Gastrocnemius medialis (tissue), 4 donors: ENCODE data around the gene AGBL1. TPM values are rescaled to one million over a fixed set of nuclear protein-coding genes. Genes with fewer than 3 reads are reported as not detected.

Experiments
- ATAC-seq, 2 donors: fragments of 150-250 bp; one replicate each; pipeline ENCODE4 v1.9.1; 2016
- DNase-seq, 2 donors: peaks; one replicate each; pipeline ENCODE4 v3.0.0-alpha.2; 2019
- H3K27ac ChIP-seq, 4 donors: fragments of 200-600 bp; sonication (generic); 1 replicate in 1 of 4; 2 replicates in 3 of 4; pipeline ENCODE4 v1.5.1; 2016 to 2018; ENCODE audit warnings: mild to moderate bottlenecking in 2 of 4, moderate library complexity in 1 of 4
- H3K27me3 ChIP-seq, 3 donors: fragments of 200-600 bp; sonication (generic) in 2 of 3; 1 replicate in 1 of 3; 2 replicates in 2 of 3; pipeline versions ENCODE4 v1.5.1 to v1.6.0; 2016 to 2019; ENCODE audit warnings: mild to moderate bottlenecking in 1 of 3, moderate library complexity in 1 of 3
- H3K36me3 ChIP-seq, 2 donors: fragments of 200-600 bp; sonication (generic) in 1 of 2; one replicate each; pipeline ENCODE4 v1.5.1; 2017 to 2018
- H3K4me1 ChIP-seq, 2 donors: fragments of 200-600 bp; sonication (generic) in 1 of 2; one replicate each; pipeline ENCODE4 v1.5.1; 2016 to 2017; ENCODE audit warnings: mild to moderate bottlenecking in 2 of 2
- H3K4me3 ChIP-seq, 4 donors: fragments of 200-600 bp; sonication (generic) in 3 of 4; 1 replicate in 1 of 4; 2 replicates in 3 of 4; pipeline ENCODE4 v1.5.1; 2016 to 2019; ENCODE audit warnings: mild to moderate bottlenecking in 2 of 4
- H3K9me3 ChIP-seq, 3 donors: fragments of 200-600 bp; sonication (generic) in 2 of 3; 1 replicate in 1 of 3; 2 replicates in 2 of 3; pipeline ENCODE4 v1.5.1; 2016 to 2019
- POLR2A ChIP-seq, 2 donors: fragments of 450-650 bp; IDR thresholded peaks; one replicate each; pipeline ENCODE4 v1.6.1; 2017; ENCODE audit warnings: antibody characterized with exemption in 2 of 2, mild to moderate bottlenecking in 2 of 2, moderate library complexity in 2 of 2
- in situ Hi-C, 4 donors: fragments of 200-750 bp; cut with MboI; loops; one replicate each; pipeline versions ENCODE4 v1.15.0 to v1.8.0; 2017; ENCODE audit warnings: low sequenced_read_pairs in 4 of 4
- intact Hi-C: fragments of 100-400 bp; cut with DNase I; formaldehyde crosslinking; loops from one replicate; pipeline ENCODE4 v1.15.1; 2023; ENCODE audit warnings: low total_unique reads
- total RNA-seq, 4 donors: library from RNA; depleted of rRNA; stranded (reverse); fragments of >200 nt; gene quantifications; one replicate each; pipeline versions ENCODE4 v1.1.0 to v1.2.3, GENCODE V29; 2016
- TF ChIP-seq, protein P1 (sequence below), 5 experiments: fragments of 450-650 bp in 3 of 5; fragments of 200-600 bp in 2 of 5; sonication (generic) in 2 of 5; IDR thresholded peaks in 4 of 5; conservative IDR thresholded peaks in 1 of 5; 1 replicate in 4 of 5; 2 replicates in 1 of 5; pipeline ENCODE4 v1.5.1; 2016 to 2019; ENCODE audit warnings: antibody characterized with exemption in 5 of 5, mild to moderate bottlenecking in 3 of 5, moderate library complexity in 3 of 5

AGBL1 gene
- total RNA-seq, 4 donors from 2014 or later, result 3.8 to 29.7 (median 15.9) TPM

DNA sequence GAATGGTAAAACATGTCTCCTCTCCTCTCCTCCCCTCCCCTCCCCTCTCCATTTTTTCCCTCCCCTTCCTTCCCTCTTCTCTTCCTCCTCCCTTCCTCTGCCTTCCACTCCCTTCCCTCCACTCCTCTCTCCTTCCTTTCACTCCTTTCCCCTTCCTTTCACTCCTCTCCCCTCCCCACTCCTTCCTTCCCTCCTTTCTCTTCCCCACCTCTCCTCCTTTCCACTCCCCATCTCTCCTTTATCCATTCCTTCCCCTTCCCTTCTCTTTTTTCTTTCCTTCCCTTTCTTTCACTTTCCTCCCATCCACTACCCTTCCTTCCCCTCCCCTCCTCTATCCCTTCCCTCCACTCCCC lies 621.9 kb downstream of the AGBL1 start:
- TF ChIP-seq POLR2A (IDR thresholded peaks at IDR 0.05), result no peak
- TF ChIP-seq, protein P1, sequence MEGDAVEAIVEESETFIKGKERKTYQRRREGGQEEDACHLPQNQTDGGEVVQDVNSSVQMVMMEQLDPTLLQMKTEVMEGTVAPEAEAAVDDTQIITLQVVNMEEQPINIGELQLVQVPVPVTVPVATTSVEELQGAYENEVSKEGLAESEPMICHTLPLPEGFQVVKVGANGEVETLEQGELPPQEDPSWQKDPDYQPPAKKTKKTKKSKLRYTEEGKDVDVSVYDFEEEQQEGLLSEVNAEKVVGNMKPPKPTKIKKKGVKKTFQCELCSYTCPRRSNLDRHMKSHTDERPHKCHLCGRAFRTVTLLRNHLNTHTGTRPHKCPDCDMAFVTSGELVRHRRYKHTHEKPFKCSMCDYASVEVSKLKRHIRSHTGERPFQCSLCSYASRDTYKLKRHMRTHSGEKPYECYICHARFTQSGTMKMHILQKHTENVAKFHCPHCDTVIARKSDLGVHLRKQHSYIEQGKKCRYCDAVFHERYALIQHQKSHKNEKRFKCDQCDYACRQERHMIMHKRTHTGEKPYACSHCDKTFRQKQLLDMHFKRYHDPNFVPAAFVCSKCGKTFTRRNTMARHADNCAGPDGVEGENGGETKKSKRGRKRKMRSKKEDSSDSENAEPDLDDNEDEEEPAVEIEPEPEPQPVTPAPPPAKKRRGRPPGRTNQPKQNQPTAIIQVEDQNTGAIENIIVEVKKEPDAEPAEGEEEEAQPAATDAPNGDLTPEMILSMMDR (IDR thresholded peaks at IDR 0.05 in 4 of 5, conservative IDR thresholded peaks at IDR 0.05 in 1 of 5), result no peak
- H3K9me3 ChIP-seq, result no peaks in the 10 kb centered on the region
- H3K4me3 ChIP-seq, result no peak overlapping the region
- H3K4me1 ChIP-seq, result no peaks in the 10 kb centered on the region
- in situ Hi-C loops (no loop called here), intact Hi-C loops (no loop called here)
- H3K27me3 ChIP-seq, result no peaks in the 10 kb centered on the region
- ATAC-seq, result no peak
- H3K27ac ChIP-seq, result no peak overlapping the region
- H3K36me3 ChIP-seq, result no peaks in the 10 kb centered on the region
- DNase-seq, result no peak

DNA sequence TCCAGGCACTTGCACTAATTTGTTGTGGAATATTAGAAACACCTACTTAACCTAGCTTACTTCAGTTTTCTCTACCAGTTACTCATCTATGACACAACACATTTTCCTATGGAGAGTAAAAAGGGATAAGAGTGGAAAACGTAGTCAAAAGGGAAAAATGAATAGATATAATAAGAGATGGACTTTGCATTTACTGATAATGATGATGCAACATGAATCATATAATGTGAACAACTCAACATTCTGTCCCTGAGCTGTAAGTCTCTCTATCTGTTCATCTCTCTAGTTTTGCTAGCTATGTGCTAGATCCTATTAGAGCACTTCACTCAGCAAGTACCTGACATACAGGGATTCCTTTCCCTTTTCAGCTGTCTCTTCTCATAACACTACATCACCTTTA lies 627.1 kb downstream of the AGBL1 start:
- intact Hi-C loops, result no loop called here
- in situ Hi-C loops, result no loop called here

DNA sequence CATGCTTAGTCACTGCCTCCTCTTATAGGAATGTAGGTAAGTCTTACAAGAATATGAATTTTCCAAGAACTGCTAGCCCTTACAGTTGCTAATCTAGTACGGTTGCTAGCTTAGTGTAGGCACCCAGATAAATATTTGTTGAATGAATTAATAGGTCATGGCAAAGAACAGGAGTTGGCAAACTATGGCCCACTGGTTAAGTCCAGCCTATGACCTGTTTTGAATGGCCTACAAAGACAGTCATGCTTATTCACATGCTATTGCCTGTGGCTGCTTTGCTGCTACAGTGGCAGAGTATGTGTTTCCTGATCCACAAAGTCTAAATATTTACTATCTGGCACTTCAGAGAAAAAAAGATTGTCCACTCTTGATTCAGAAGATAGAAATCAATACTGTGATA lies 631.8 kb downstream of the AGBL1 start:
- no peaks in the 10 kb centered on the region for H3K9me3 ChIP-seq
- ATAC-seq, result no peak
- no peak for TF ChIP-seq POLR2A (IDR thresholded peaks at IDR 0.05)
- TF ChIP-seq, protein P1 (IDR thresholded peaks at IDR 0.05 in 4 of 5, conservative IDR thresholded peaks at IDR 0.05 in 1 of 5), result no peak
- no peak overlapping the region for H3K4me3 ChIP-seq
- H3K4me1 ChIP-seq, result peaks cover 0 to 4% of the 10 kb centered on the region in 2 donors
- H3K27ac ChIP-seq, result no peak overlapping the region
- in situ Hi-C loops (no loop called here), intact Hi-C loops (no loop called here)
- no peaks in the 10 kb centered on the region for H3K36me3 ChIP-seq
- no peak for DNase-seq
- no peaks in the 10 kb centered on the region for H3K27me3 ChIP-seq

More for the DNA sequence above, 627.1 kb downstream of the AGBL1 start:
- H3K9me3 ChIP-seq, result no peaks in the 10 kb centered on the region
- H3K27ac ChIP-seq, result no peak overlapping the region
- no peak overlapping the region for H3K4me3 ChIP-seq
- no peaks in the 10 kb centered on the region for H3K36me3 ChIP-seq
- no peak for TF ChIP-seq POLR2A (IDR thresholded peaks at IDR 0.05)
- TF ChIP-seq, protein P1 (IDR thresholded peaks at IDR 0.05 in 4 of 5, conservative IDR thresholded peaks at IDR 0.05 in 1 of 5), result no peak
- DNase-seq, result no peak
- H3K27me3 ChIP-seq, result no peaks in the 10 kb centered on the region
- ATAC-seq, result no peak
- H3K4me1 ChIP-seq, result peaks cover 0 to 4% of the 10 kb centered on the region in 2 donors

DNA sequence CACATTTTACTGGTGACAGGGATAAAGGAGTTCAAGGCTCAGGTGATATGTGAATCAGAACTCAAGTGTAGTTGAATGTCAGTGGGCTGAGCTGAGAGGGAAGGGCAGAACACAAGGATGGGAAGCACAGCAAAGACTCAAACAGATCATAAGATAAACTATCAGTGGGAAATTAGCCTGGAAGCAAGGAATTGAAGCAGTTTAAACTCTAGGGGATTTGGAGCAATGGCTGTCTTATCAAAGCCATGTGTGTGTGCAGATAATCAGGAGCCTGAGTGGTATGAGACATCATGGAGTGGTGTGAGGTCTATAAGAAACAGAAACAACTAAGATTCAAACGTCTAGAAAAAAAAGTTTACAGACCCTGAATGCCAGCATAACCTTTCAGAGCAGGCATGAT lies 634.6 kb downstream of the AGBL1 start:
- in situ Hi-C loops (no loop called here), intact Hi-C loops (no loop called here)
- H3K27ac ChIP-seq, result no peak overlapping the region
- H3K36me3 ChIP-seq, result no peaks in the 10 kb centered on the region
- H3K27me3 ChIP-seq, result no peaks in the 10 kb centered on the region
- TF ChIP-seq, protein P1 (IDR thresholded peaks at IDR 0.05 in 4 of 5, conservative IDR thresholded peaks at IDR 0.05 in 1 of 5), result no peak
- TF ChIP-seq POLR2A (IDR thresholded peaks at IDR 0.05), result no peak
- DNase-seq (no peak), ATAC-seq (no peak)
- H3K4me3 ChIP-seq, result no peak overlapping the region
- H3K4me1 ChIP-seq, result peaks cover 0 to 4% of the 10 kb centered on the region in 2 donors
- H3K9me3 ChIP-seq, result no peaks in the 10 kb centered on the region

DNA sequence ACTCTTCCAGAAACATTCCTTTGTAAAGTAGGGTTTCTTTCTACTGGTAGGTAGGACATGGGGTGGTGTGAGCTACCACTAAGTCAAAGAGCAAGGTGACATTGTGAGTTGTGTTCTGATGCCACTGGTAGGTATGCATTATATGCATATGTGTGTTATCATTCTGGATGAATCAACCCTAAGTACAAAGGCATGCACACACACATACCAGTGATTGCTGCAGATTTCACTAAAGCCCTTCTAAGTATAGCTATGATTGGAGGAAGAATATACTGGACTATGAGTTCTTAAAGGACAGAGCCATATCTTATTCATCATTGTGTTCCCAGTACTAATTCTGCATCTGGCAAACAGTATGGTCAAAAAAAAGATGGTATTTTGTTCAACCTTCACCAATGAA lies 646.0 kb downstream of the AGBL1 start:
- intact Hi-C loops (no loop called here), in situ Hi-C loops (loop anchor here in 1 of 4 donors (25.0 kb wide), 1 partner anchor 488 kb away; no protein-coding TSS in a partner anchor)
- Histone ChIP-seq H3K36me3 (no peaks in the 10 kb centered on the region), H3K4me3 (no peak overlapping the region), H3K27ac (no peak overlapping the region), H3K4me1 (no peaks in the 10 kb centered on the region), H3K27me3 (no peaks in the 10 kb centered on the region), H3K9me3 (no peaks in the 10 kb centered on the region)
- ATAC-seq (no peak), DNase-seq (no peak)
- TF ChIP-seq, protein P1 (IDR thresholded peaks at IDR 0.05 in 4 of 5, conservative IDR thresholded peaks at IDR 0.05 in 1 of 5), result no peak
- TF ChIP-seq POLR2A (IDR thresholded peaks at IDR 0.05), result no peak
